Neutrophil (primary cell): Measurements from ENCODE around the gene ANKRD27.
"Not testable (repeated sequence)": the region's sequence is repeated elsewhere in the genome, so short reads cannot be mapped to it uniquely, and the experiment has no call there.

Experiments
- H3K27ac ChIP-seq: fragments of 200-600 bp; sonication (generic); 2 replicates; pipeline ENCODE4 v1.5.1; 2016; ENCODE audit warnings: mild to moderate bottlenecking, moderate library complexity
- H3K27me3 ChIP-seq: fragments of 200-600 bp; sonication (generic); 2 replicates; pipeline ENCODE4 v1.6.0; 2016; ENCODE audit warnings: mild to moderate bottlenecking
- H3K36me3 ChIP-seq: fragments of 200-600 bp; sonication (generic); 2 replicates; pipeline ENCODE4 v1.5.1; 2017
- H3K4me1 ChIP-seq, 2 experiments: fragments of 200-600 bp in 1 of 2; sonication (generic) in 1 of 2; 1 replicate in 1 of 2; 2 replicates in 1 of 2; pipeline versions ENCODE4 v1.5.1 to v1.6.1; 2013 to 2016; ENCODE audit warnings: low read depth in 1 of 2, low read length in 1 of 2, mild to moderate bottlenecking in 1 of 2, moderate library complexity in 1 of 2; ENCODE audit not compliant: control insufficient read depth in 1 of 2, insufficient read depth in 1 of 2
- H3K4me3 ChIP-seq, 2 experiments: fragments of 200-600 bp in 1 of 2; sonication (generic) in 1 of 2; 1 replicate in 1 of 2; 2 replicates in 1 of 2; pipeline ENCODE4 v1.5.1; 2013 to 2016; ENCODE audit warnings: low read depth in 1 of 2, low read length in 1 of 2, mild to moderate bottlenecking in 1 of 2, moderate library complexity in 1 of 2
- H3K9me3 ChIP-seq: fragments of 200-600 bp; sonication (generic); 2 replicates; pipeline ENCODE4 v1.5.1; 2016
- TF ChIP-seq, protein P1 (sequence below): fragments of 200-600 bp; sonication (generic); IDR thresholded peaks from 2 replicates; pipeline ENCODE4 v1.5.1; 2016; ENCODE audit warnings: antibody characterized with exemption

Gene ANKRD27

GRCh38 chr19:32662186-32662585 lies 12.8 kb downstream of the ANKRD27 start:
- Histone ChIP-seq H3K4me1 (peaks cover 0 to 3% of the 10 kb centered on the region in 2 experiments), H3K36me3 (peaks cover 16% of the 10 kb centered on the region), H3K27ac (no peak overlapping the region), H3K4me3 (no peak overlapping the region), H3K9me3 (no peaks in the 10 kb centered on the region), H3K27me3 (no peaks in the 10 kb centered on the region)
- TF ChIP-seq, protein P1, sequence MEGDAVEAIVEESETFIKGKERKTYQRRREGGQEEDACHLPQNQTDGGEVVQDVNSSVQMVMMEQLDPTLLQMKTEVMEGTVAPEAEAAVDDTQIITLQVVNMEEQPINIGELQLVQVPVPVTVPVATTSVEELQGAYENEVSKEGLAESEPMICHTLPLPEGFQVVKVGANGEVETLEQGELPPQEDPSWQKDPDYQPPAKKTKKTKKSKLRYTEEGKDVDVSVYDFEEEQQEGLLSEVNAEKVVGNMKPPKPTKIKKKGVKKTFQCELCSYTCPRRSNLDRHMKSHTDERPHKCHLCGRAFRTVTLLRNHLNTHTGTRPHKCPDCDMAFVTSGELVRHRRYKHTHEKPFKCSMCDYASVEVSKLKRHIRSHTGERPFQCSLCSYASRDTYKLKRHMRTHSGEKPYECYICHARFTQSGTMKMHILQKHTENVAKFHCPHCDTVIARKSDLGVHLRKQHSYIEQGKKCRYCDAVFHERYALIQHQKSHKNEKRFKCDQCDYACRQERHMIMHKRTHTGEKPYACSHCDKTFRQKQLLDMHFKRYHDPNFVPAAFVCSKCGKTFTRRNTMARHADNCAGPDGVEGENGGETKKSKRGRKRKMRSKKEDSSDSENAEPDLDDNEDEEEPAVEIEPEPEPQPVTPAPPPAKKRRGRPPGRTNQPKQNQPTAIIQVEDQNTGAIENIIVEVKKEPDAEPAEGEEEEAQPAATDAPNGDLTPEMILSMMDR, result no peak

DNA sequence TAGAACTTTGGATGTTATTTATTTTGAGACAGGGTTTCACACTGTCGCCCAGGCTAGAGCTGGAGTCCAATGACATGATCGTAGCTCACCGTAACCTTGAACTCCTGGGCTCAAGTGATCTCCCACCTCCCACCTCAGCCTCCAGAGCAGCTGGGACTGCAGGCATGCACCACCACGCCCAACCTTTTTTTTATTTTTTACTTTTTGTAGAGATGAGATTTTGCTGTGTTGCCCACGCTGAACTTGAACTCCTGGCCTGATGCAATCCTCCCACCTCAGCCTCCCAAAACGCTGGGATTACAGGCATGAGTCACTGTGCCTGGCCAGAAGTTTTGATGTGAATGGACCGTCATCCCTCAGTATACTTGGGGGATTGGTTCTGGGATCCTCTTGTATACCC lies 13.7 kb downstream of the ANKRD27 start:
- H3K4me3 ChIP-seq, result no peak overlapping the region
- H3K36me3 ChIP-seq, result peaks cover 15% of the 10 kb centered on the region
- TF ChIP-seq, protein P1, result no peak
- no peak overlapping the region for H3K27ac ChIP-seq
- H3K9me3 ChIP-seq, result no peaks in the 10 kb centered on the region
- peaks cover 0 to 3% of the 10 kb centered on the region in 2 experiments for H3K4me1 ChIP-seq
- H3K27me3 ChIP-seq, result no peaks in the 10 kb centered on the region

DNA sequence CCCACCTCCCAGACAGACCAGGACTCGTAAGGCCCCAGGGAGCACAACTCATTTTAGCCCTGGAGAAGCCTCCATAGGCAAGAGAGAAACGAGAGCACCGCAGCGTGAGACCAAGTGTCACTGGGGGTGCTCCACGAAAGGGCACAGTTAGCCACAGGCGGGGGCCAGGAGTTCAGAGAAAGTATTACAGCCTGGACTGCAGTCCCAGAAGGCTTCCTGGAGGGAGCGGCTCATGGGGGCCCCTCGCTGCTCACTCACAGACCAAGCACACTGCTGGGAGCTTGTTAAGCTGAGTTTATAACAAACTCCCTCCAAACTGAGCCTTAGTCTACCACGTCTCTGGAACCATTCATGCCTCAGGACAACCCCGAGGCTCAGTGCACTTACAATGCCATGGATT lies 16.5 kb downstream of the ANKRD27 start:
- H3K36me3 ChIP-seq, result peaks cover 31% of the 10 kb centered on the region
- H3K4me1 ChIP-seq, result peaks cover 0 to 3% of the 10 kb centered on the region in 2 experiments
- H3K4me3 ChIP-seq, result no peak overlapping the region
- no peaks in the 10 kb centered on the region for H3K9me3 ChIP-seq
- no peaks in the 10 kb centered on the region for H3K27me3 ChIP-seq
- TF ChIP-seq, protein P1, result no peak
- H3K27ac ChIP-seq, result no peak overlapping the region

DNA sequence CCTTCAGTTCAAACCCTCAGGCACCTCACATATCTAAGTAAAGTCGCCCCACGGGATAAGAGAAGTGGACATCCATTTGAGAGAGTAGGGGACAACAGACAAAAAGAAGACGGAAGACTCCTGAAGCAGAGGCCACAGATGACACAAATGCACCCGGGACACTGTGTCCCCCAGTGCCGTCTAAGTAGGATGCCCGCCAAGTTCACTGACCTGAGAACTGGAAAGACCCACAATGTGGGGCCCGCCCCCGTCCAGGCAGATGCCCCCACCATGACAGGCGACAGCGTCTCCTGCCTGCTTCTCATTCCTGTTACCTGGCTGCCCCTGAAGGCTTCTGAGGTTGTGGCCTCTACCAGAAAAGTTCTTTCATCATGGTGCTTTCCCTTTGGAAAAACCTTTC lies 16.9 kb downstream of the ANKRD27 start:
- Histone ChIP-seq H3K9me3 (no peaks in the 10 kb centered on the region), H3K4me1 (peaks cover 0 to 3% of the 10 kb centered on the region in 2 experiments), H3K27ac (no peak overlapping the region), H3K4me3 (no peak overlapping the region), H3K36me3 (peaks cover 36% of the 10 kb centered on the region), H3K27me3 (no peaks in the 10 kb centered on the region)
- TF ChIP-seq, protein P1, result no peak

DNA sequence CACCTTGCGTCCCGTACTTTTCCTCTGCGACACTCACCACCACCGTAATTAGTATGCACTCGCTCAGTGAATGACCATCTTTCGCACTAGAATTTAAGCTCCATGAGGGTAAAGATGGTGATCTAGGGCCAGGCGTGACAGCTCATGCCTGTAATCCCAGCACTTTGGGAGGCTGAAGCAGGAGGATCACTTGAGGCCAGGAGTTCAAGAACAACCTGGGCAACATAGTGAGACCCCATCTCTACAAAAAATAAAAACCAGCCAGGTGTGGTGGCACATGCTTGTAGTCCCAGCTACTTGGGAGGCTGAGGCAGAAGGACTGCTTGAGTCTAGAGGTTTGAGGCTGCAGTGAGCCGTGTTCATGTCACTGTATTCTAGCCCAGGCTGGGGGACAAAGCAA lies 18.6 kb downstream of the ANKRD27 start:
- not testable (repeated sequence) for H3K4me1 ChIP-seq, H3K27ac ChIP-seq, H3K4me3 ChIP-seq, H3K27me3 ChIP-seq, H3K9me3 ChIP-seq
- peaks cover 39% of the 10 kb centered on the region for H3K36me3 ChIP-seq

GRCh38 chr19:32653599-32653915 lies 21.4 kb downstream of the ANKRD27 start:
- Histone ChIP-seq H3K4me3 (no peak overlapping the region), H3K36me3 (peaks cover 50% of the 10 kb centered on the region), H3K9me3 (no peaks in the 10 kb centered on the region), H3K27me3 (no peaks in the 10 kb centered on the region), H3K4me1 (peaks cover 6 to 11% of the 10 kb centered on the region in 2 experiments), H3K27ac (no peak overlapping the region)
- TF ChIP-seq, protein P1, result no peak
